SK-N-SH (cell line): ENCODE results near the gene POLR3E.

ENCODE experiments used
- JUND ChIP-seq: IDR thresholded peaks from 2 replicates; pipeline ENCODE4 v1.4.0; 2012
- MAX ChIP-seq: IDR thresholded peaks from 2 replicates; pipeline ENCODE4 v1.4.0; 2012; ENCODE audit warnings: low read depth
- POLR2AphosphoS5 ChIP-seq: IDR thresholded peaks from 2 replicates; pipeline ENCODE4 v1.6.1; 2012; ENCODE audit warnings: low read depth, low read length
- SIN3A ChIP-seq: IDR thresholded peaks from 2 replicates; pipeline ENCODE4 v1.6.1; 2012; ENCODE audit warnings: low read depth, mild to moderate bottlenecking, low read length, moderate library complexity, borderline replicate concordance
- TAF1 ChIP-seq: IDR thresholded peaks from 2 replicates; pipeline ENCODE4 v1.6.1; 2012; ENCODE audit warnings: low read depth, mild to moderate bottlenecking, low read length, moderate library complexity, borderline replicate concordance
- TCF12 ChIP-seq: IDR thresholded peaks from 2 replicates; pipeline ENCODE4 v1.4.0; 2012
- TEAD4 ChIP-seq: IDR thresholded peaks from 2 replicates; pipeline ENCODE4 v1.4.0; 2012; ENCODE audit warnings: mild to moderate bottlenecking, borderline replicate concordance; ENCODE audit not compliant: insufficient read depth
- USF2 ChIP-seq: fragments of 150-350 bp; IDR thresholded peaks from 2 replicates; pipeline ENCODE4 v1.6.1; 2017; ENCODE audit warnings: antibody characterized with exemption, low read length, low read depth, borderline replicate concordance
- YY1 ChIP-seq: IDR thresholded peaks from 2 replicates; pipeline ENCODE4 v1.4.0; 2012; ENCODE audit warnings: low read depth, mild to moderate bottlenecking
- TF ChIP-seq, protein P1 (sequence below): fragments of 200-600 bp; sonication (generic); IDR thresholded peaks from 2 replicates; pipeline ENCODE4 v1.6.1; 2017; ENCODE audit warnings: antibody characterized with exemption, mild to moderate bottlenecking, moderate library complexity
- TF ChIP-seq, protein P2 (sequence below): IDR thresholded peaks from 2 replicates; pipeline ENCODE4; 2012
- TF ChIP-seq, protein P3 (sequence below): IDR thresholded peaks from 2 replicates; pipeline ENCODE4 v1.4.0; 2012; ENCODE audit warnings: low read depth, borderline replicate concordance

GRCh38 chr16:22358000-22358399 is 60.8 kb downstream of the POLR3E start:
- TF ChIP-seq, protein P1, sequence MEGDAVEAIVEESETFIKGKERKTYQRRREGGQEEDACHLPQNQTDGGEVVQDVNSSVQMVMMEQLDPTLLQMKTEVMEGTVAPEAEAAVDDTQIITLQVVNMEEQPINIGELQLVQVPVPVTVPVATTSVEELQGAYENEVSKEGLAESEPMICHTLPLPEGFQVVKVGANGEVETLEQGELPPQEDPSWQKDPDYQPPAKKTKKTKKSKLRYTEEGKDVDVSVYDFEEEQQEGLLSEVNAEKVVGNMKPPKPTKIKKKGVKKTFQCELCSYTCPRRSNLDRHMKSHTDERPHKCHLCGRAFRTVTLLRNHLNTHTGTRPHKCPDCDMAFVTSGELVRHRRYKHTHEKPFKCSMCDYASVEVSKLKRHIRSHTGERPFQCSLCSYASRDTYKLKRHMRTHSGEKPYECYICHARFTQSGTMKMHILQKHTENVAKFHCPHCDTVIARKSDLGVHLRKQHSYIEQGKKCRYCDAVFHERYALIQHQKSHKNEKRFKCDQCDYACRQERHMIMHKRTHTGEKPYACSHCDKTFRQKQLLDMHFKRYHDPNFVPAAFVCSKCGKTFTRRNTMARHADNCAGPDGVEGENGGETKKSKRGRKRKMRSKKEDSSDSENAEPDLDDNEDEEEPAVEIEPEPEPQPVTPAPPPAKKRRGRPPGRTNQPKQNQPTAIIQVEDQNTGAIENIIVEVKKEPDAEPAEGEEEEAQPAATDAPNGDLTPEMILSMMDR = no peak
- TF ChIP-seq YY1 (no peak), SIN3A (no peak), TAF1 (no peak), POLR2AphosphoS5 (no peak), JUND (no peak), TEAD4 (no peak), USF2 (no peak), MAX (no peak), TCF12 (no peak)
- TF ChIP-seq, protein P2, sequence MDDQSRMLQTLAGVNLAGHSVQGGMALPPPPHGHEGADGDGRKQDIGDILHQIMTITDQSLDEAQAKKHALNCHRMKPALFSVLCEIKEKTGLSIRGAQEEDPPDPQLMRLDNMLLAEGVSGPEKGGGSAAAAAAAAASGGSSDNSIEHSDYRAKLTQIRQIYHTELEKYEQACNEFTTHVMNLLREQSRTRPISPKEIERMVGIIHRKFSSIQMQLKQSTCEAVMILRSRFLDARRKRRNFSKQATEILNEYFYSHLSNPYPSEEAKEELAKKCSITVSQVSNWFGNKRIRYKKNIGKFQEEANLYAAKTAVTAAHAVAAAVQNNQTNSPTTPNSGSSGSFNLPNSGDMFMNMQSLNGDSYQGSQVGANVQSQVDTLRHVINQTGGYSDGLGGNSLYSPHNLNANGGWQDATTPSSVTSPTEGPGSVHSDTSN = no peak
- TF ChIP-seq, protein P3, sequence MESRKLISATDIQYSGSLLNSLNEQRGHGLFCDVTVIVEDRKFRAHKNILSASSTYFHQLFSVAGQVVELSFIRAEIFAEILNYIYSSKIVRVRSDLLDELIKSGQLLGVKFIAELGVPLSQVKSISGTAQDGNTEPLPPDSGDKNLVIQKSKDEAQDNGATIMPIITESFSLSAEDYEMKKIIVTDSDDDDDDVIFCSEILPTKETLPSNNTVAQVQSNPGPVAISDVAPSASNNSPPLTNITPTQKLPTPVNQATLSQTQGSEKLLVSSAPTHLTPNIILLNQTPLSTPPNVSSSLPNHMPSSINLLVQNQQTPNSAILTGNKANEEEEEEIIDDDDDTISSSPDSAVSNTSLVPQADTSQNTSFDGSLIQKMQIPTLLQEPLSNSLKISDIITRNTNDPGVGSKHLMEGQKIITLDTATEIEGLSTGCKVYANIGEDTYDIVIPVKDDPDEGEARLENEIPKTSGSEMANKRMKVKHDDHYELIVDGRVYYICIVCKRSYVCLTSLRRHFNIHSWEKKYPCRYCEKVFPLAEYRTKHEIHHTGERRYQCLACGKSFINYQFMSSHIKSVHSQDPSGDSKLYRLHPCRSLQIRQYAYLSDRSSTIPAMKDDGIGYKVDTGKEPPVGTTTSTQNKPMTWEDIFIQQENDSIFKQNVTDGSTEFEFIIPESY = no peak
